OCI-LY1 (cell line): ENCODE results near the gene RNF166.

ENCODE experiments used
- EZH2 ChIP-seq: fragments of 200-600 bp; sonication (generic), shearing (Covaris generic); IDR thresholded peaks from 2 replicates; pipeline ENCODE4 v1.8.0; 2017; ENCODE audit warnings: borderline replicate concordance, mixed run types, mild to moderate bottlenecking, antibody characterized with exemption, low read length, moderate library complexity, mixed read lengths
- TF ChIP-seq, protein P1 (sequence below): fragments of 200-600 bp; sonication (generic), shearing (Covaris generic); IDR thresholded peaks from 2 replicates; pipeline ENCODE4 v1.5.1; 2017; ENCODE audit warnings: mild to moderate bottlenecking, antibody characterized with exemption, low read length, moderate library complexity, mixed read lengths

GRCh38 chr16:88654363-88655052, 51.7 kb downstream of the RNF166 start:
- TF ChIP-seq, protein P1, sequence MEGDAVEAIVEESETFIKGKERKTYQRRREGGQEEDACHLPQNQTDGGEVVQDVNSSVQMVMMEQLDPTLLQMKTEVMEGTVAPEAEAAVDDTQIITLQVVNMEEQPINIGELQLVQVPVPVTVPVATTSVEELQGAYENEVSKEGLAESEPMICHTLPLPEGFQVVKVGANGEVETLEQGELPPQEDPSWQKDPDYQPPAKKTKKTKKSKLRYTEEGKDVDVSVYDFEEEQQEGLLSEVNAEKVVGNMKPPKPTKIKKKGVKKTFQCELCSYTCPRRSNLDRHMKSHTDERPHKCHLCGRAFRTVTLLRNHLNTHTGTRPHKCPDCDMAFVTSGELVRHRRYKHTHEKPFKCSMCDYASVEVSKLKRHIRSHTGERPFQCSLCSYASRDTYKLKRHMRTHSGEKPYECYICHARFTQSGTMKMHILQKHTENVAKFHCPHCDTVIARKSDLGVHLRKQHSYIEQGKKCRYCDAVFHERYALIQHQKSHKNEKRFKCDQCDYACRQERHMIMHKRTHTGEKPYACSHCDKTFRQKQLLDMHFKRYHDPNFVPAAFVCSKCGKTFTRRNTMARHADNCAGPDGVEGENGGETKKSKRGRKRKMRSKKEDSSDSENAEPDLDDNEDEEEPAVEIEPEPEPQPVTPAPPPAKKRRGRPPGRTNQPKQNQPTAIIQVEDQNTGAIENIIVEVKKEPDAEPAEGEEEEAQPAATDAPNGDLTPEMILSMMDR = no peak
- TF ChIP-seq EZH2 = no peak
